H1 (cell line): ENCODE measurements around the gene OR10V1. TPM values are rescaled to one million over a fixed set of nuclear protein-coding genes. Genes with fewer than 3 reads are reported as not detected.
A peak's percentile ranks its signal among the peaks of the same experiment; 100 is the strongest.

Experiments
- ASH2L ChIP-seq: fragments of 200-600, 300-600 bp; sonication (generic); IDR thresholded peaks from one replicate; pipeline ENCODE4 v1.7.1; 2017; ENCODE audit warnings: low read length
- CEBPB ChIP-seq: IDR thresholded peaks from 2 replicates; pipeline ENCODE4 v1.6.1; 2012; ENCODE audit warnings: low read depth, low read length
- CHD7 ChIP-seq: fragments of 300-600 bp; sonication (generic); IDR thresholded peaks from 2 replicates; pipeline ENCODE4 v1.7.1; 2012; ENCODE audit warnings: low read length, moderate library complexity, mild to moderate bottlenecking, inconsistent platforms; ENCODE audit not compliant: insufficient replicate concordance
- GTF2F1 ChIP-seq: IDR thresholded peaks from 2 replicates; pipeline ENCODE4 v1.6.1; 2012; ENCODE audit warnings: low read depth, low read length, improper control_type of control experiment, borderline replicate concordance
- MAX ChIP-seq: IDR thresholded peaks from 2 replicates; pipeline ENCODE4 v1.6.1; 2012; ENCODE audit warnings: inconsistent platforms
- POLR2A ChIP-seq, 2 experiments: IDR thresholded peaks; 1 replicate in 1 of 2; 2 replicates in 1 of 2; pipeline ENCODE4 v1.6.1; 2011; ENCODE audit warnings: low read depth in 2 of 2, low read length in 2 of 2, mild to moderate bottlenecking in 2 of 2; ENCODE audit errors: control extremely low read depth in 1 of 2
- POLR2AphosphoS5 ChIP-seq: IDR thresholded peaks from 2 replicates; pipeline ENCODE4 v1.6.1; 2011; ENCODE audit warnings: low read depth, low read length
- RBBP5 ChIP-seq: IDR thresholded peaks from 2 replicates; pipeline ENCODE4 v1.7.1; 2012; ENCODE audit warnings: low read depth, mild to moderate bottlenecking, inconsistent platforms, low read length, moderate library complexity, borderline replicate concordance
- SAP30 ChIP-seq: fragments of 300-600 bp; sonication (generic); IDR thresholded peaks from 2 replicates; pipeline ENCODE4 v1.7.1; 2012; ENCODE audit warnings: low read length, moderate library complexity, mild to moderate bottlenecking, inconsistent platforms; ENCODE audit not compliant: insufficient read depth, insufficient replicate concordance
- SIRT6 ChIP-seq: IDR thresholded peaks from one replicate; pipeline ENCODE4 v1.7.1; 2012; ENCODE audit warnings: low read length, inconsistent platforms
- TAF1 ChIP-seq: IDR thresholded peaks from 2 replicates; pipeline ENCODE4 v1.6.1; 2011; ENCODE audit warnings: mild to moderate bottlenecking, low read depth, low read length
- polyA plus RNA-seq, 7 experiments: library from polyadenylated mRNA; depleted of rRNA in 3 of 7; stranded (reverse) in 5 of 7; unstranded in 2 of 7; fragments of >200 nt in 5 of 7; fragments of 200-250 nt in 2 of 7; gene quantifications; 1 replicate in 5 of 7; 2 replicates in 1 of 7; 4 replicates in 1 of 7; pipeline versions ENCODE4 v1.2.1 to v1.2.3, GENCODE V29; 2011 to 2013; ENCODE audit warnings: missing spikeins in 2 of 7, mixed read lengths in 2 of 7
- total RNA-seq: library from RNA; stranded (reverse); fragmentation: NEBNext Ultra II Directional; extraction: Animal tissue kit (Norgen Biotek cat#: 25700); gene quantifications from 2 replicates; pipeline ENCODE4 v1.2.1, GENCODE V29; 2021

The OR10V1 gene
- total and polyA plus RNA-seq, 2 of the 8 experiments (the other 6 are each of a cell fraction or from before 2014, with no cell fraction given) = not detected

- TF ChIP-seq CHD7 (no peak), SIRT6 (no peak), MAX (peak; percentile 62), ASH2L (peak; percentile 86), POLR2AphosphoS5 (peak; percentile 78), POLR2A (IDR thresholded peaks at IDR 0.05; ENCODE audit: control extremely low read depth in 1 of 2, low read depth in 2 of 2, low read length in 2 of 2) (peak; percentile 33 to 54; a peak in 2 of 3 replicates), TAF1 (peak; percentile 64), GTF2F1 (no peak), RBBP5 (no peak; the same call in 1 of the 2 replicates), CEBPB (peak; percentile 96), SAP30 (no peak)
These were observed 44.0 kb downstream of the OR10V1 start (continued) for GRCh38 chr11:59669611-59670009.
